ENCODE results near the gene NEK11. TPM values are rescaled to one million over a fixed set of nuclear protein-coding genes. Genes with fewer than 3 reads are reported as not detected.

NEK11 gene
- total RNA-seq, 4 donors from 2014 or later: 3.5 to 8.6 (median 5.5) TPM

DNA sequence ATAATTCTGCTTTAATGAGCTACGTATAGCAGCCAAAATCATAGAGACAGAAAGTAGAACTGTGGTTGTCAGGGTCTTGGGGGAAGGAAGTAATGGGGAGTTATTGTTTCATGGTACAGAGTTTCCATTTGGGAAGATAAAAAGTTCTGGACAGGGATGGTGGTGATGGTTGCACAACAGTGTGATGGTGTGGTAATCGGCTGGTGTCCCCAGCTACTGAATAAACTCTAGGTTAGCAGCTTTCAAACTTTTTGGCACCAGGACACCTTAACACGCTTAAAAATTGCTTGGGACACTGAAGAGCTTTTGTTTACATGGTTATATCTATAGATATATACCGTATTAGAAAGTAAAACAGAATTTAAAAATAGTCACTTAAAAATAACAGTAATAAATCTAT is 166.0 kb downstream of the NEK11 start:
- H3K4me1 ChIP-seq: no peaks in the 10 kb centered on the region
- no peak overlapping the region for H3K27ac ChIP-seq
- no peak overlapping the region for H3K4me3 ChIP-seq
- no peak for DNase-seq
- H3K27me3 ChIP-seq: no peaks in the 10 kb centered on the region
- TF ChIP-seq POLR2A (IDR thresholded peaks at IDR 0.05): no peak
- TF ChIP-seq, protein P1, sequence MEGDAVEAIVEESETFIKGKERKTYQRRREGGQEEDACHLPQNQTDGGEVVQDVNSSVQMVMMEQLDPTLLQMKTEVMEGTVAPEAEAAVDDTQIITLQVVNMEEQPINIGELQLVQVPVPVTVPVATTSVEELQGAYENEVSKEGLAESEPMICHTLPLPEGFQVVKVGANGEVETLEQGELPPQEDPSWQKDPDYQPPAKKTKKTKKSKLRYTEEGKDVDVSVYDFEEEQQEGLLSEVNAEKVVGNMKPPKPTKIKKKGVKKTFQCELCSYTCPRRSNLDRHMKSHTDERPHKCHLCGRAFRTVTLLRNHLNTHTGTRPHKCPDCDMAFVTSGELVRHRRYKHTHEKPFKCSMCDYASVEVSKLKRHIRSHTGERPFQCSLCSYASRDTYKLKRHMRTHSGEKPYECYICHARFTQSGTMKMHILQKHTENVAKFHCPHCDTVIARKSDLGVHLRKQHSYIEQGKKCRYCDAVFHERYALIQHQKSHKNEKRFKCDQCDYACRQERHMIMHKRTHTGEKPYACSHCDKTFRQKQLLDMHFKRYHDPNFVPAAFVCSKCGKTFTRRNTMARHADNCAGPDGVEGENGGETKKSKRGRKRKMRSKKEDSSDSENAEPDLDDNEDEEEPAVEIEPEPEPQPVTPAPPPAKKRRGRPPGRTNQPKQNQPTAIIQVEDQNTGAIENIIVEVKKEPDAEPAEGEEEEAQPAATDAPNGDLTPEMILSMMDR (IDR thresholded peaks at IDR 0.05): no peak
- H3K9me3 ChIP-seq: no peaks in the 10 kb centered on the region
- no peaks in the 10 kb centered on the region for H3K36me3 ChIP-seq

DNA sequence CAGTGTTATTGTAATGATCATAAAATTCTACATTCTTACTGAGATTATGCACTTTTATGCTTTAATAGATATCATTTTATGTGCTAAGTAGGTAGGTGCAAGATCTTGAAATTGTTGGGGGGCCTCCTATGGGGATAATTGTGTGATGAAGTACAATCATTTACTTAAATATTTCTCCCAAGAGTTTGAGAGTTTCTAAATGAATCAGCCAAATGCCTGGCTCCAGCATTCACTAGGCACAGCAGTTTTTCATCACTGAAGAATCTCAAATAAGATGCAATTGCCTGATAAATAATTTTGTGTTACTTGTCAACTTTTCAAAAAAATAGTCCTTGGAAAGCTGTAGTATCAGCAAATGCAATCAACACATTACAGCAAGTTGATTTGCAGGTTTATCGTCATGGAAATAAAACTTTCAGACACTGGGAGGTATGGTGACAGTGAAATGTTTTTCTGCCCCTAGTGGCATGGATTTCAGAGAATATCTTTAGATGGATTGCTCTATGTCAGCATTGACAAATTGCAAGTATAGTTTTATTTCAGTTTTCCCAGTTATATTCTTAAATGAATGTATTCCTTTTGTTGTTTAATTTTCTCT is 167.1 kb downstream of the NEK11 start:
- Histone ChIP-seq H3K27ac (no peak overlapping the region), H3K4me1 (no peaks in the 10 kb centered on the region), H3K4me3 (no peak overlapping the region), H3K9me3 (no peaks in the 10 kb centered on the region), H3K36me3 (no peaks in the 10 kb centered on the region), H3K27me3 (no peaks in the 10 kb centered on the region)
- TF ChIP-seq, protein P1 (IDR thresholded peaks at IDR 0.05): no peak
- TF ChIP-seq POLR2A (IDR thresholded peaks at IDR 0.05): no peak
- DNase-seq: no peak

DNA sequence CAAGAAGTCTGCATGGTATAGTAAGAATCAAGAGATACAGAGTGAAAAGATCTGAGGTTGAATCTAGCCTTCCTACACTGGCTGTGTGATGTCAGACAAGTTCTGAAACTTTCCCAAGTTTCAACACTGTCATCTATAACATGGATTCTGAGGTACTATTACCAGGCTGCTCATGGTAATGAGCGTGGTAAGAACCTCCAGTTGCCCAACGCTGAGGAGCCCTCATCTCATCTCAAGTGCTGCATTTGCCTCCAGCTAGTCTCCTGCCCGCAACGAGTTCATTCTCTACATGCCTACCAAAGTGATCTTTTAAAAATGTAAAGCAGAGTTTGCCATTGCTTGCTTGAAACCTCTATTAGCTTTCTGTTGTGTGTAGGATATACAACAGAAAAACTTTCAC is 168.1 kb downstream of the NEK11 start:
- H3K27ac ChIP-seq: no peak overlapping the region
- TF ChIP-seq, protein P1 (IDR thresholded peaks at IDR 0.05): no peak
- no peak for TF ChIP-seq POLR2A (IDR thresholded peaks at IDR 0.05)
- H3K4me3 ChIP-seq: no peak overlapping the region
- no peaks in the 10 kb centered on the region for H3K4me1 ChIP-seq
- DNase-seq: no peak
- no peaks in the 10 kb centered on the region for H3K36me3 ChIP-seq
- H3K9me3 ChIP-seq: no peaks in the 10 kb centered on the region
- H3K27me3 ChIP-seq: no peaks in the 10 kb centered on the region

DNA sequence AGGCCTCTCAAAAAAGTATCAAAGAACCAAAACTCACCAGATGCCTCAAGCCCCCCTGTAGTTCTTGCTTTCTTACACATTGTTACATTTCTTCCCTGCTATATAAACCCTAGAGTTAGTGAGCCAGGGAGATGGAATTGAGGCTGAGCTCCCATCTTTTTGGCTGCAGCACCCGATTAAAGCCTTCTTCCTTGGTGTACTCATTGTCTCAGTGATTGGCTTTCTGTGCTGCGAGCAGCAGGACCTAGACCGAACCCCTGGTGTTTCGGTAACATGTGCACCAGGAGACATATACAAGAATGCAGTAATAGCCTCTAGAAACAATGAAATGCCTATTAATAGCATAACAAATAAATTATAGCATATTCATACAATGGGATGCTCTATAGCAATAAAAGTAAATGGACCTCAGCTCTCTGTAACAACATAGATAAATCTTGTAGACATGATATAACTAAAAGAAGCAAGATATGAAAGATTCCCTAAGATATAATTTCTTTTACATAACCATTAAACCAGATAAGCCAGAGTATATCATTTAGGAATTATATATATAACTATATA is 174.0 kb downstream of the NEK11 start:
- TF ChIP-seq, protein P1 (IDR thresholded peaks at IDR 0.05): no peak
- TF ChIP-seq POLR2A (IDR thresholded peaks at IDR 0.05): no peak
- Histone ChIP-seq H3K27ac (no peak overlapping the region), H3K36me3 (no peaks in the 10 kb centered on the region), H3K9me3 (peaks cover 0 to 6% (median 0%) of the 10 kb centered on the region in 4 donors), H3K4me1 (no peaks in the 10 kb centered on the region), H3K27me3 (no peaks in the 10 kb centered on the region), H3K4me3 (no peak overlapping the region)
- no peak for DNase-seq

DNA sequence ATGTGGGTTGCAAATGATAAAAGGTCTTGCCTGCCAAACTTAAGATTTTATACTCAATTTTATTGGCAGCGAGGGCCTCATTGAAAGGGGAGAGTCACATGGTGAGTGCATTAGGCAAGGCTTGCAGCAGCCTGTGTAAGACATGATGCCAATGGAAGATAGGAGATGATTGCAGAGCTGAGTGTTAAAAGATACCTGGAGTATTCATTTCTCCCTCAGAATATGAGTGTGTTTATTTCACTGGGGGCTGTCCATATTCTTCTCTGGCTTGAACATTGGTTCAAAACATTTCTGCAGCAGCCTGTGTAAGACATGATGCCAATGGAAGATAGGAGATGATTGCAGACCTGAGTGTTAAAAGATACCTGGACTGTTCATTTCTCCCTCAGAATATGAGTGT is 189.7 kb downstream of the NEK11 start:
- Histone ChIP-seq H3K9me3 (no peaks in the 10 kb centered on the region), H3K4me3 (no peak overlapping the region), H3K27ac (no peak overlapping the region), H3K27me3 (no peaks in the 10 kb centered on the region), H3K4me1 (no peaks in the 10 kb centered on the region), H3K36me3 (no peaks in the 10 kb centered on the region)
- DNase-seq: no peak
- no peak for TF ChIP-seq POLR2A (IDR thresholded peaks at IDR 0.05)
- TF ChIP-seq, protein P1 (IDR thresholded peaks at IDR 0.05): no peak

Data from Peyer's patch (tissue), 4 donors.